ENCODE measurements around the gene AOPEP. TPM values are rescaled to one million over a fixed set of nuclear protein-coding genes. Genes with fewer than 3 reads are reported as not detected.

Gene AOPEP
- polyA plus RNA-seq, 6 donors from 2014 or later, result 5.2 to 11.8 (median 8.2) TPM

GRCh38 chr9:95047452-95048224, 321.1 kb downstream of the AOPEP start:
- Mint-ChIP-seq H3K9me3 (no peaks in the 10 kb centered on the region), H3K4me3 (peak overlapping the region; percentile 35 to 85 (median 59)), H3K27ac (no peak overlapping the region), H3K36me3 (peaks cover 0 to 10% of the 10 kb centered on the region in 2 donors), H3K4me1 (peaks cover 4 to 7% (median 6%) of the 10 kb centered on the region in 3 donors), H3K27me3 (peaks cover 12 to 21% (median 15%) of the 10 kb centered on the region in 3 donors)
- ATAC-seq (ENCODE audit: low read depth in 2 of 2), result no peak
- DNase-seq, result no peak

GRCh38 chr9:95048225-95049087, 322.0 kb downstream of the AOPEP start:
- H3K4me1 Mint-ChIP-seq, result peaks cover 4 to 7% (median 6%) of the 10 kb centered on the region in 3 donors
- H3K9me3 Mint-ChIP-seq, result peaks cover 0 to 2% (median 0%) of the 10 kb centered on the region in 7 donors
- H3K36me3 Mint-ChIP-seq, result peaks cover 0 to 10% of the 10 kb centered on the region in 2 donors
- DNase-seq (peak; percentile 34), ATAC-seq (ENCODE audit: low read depth in 2 of 2) (peak; percentile 89 to 94)
- peak overlapping the region in 2 of 6 donors; percentile 21 to 66 for H3K27ac Mint-ChIP-seq
- peak overlapping the region; percentile 69 to 90 (median 80) for H3K4me3 Mint-ChIP-seq
- H3K27me3 Mint-ChIP-seq, result peaks cover 12 to 21% (median 15%) of the 10 kb centered on the region in 3 donors

GRCh38 chr9:95049761-95050160, 323.3 kb downstream of the AOPEP start:
- Mint-ChIP-seq H3K4me3 (no peak overlapping the region), H3K27ac (no peak overlapping the region), H3K4me1 (peaks cover 4 to 7% (median 6%) of the 10 kb centered on the region in 3 donors)

GRCh38 chr9:95053611-95054570, 327.4 kb downstream of the AOPEP start:
- Mint-ChIP-seq H3K27me3 (peaks cover under 1 to 10% (median 6%) of the 10 kb centered on the region in 3 donors), H3K27ac (no peak overlapping the region), H3K4me3 (no peak overlapping the region), H3K4me1 (peaks cover 2 to 5% (median 3%) of the 10 kb centered on the region in 3 donors), H3K9me3 (peaks cover 0 to 2% (median 0%) of the 10 kb centered on the region in 7 donors), H3K36me3 (no peaks in the 10 kb centered on the region)
- no peak for ATAC-seq (ENCODE audit: low read depth in 2 of 2)
- DNase-seq, result no peak

More at GRCh38 chr9:95049761-95050160, 323.3 kb downstream of the AOPEP start:
- DNase-seq (no peak), ATAC-seq (ENCODE audit: low read depth in 2 of 2) (no peak)
- Mint-ChIP-seq H3K36me3 (peaks cover 0 to 3% of the 10 kb centered on the region in 2 donors), H3K9me3 (peaks cover 0 to 2% (median 0%) of the 10 kb centered on the region in 7 donors), H3K27me3 (peaks cover 8 to 19% (median 15%) of the 10 kb centered on the region in 3 donors)

GRCh38 chr9:95055334-95055850, 328.9 kb downstream of the AOPEP start:
- Mint-ChIP-seq H3K9me3 (peaks cover 0 to 2% (median 0%) of the 10 kb centered on the region in 7 donors), H3K4me1 (peaks cover 0 to 3% (median 0%) of the 10 kb centered on the region in 3 donors), H3K4me3 (no peak overlapping the region), H3K27ac (no peak overlapping the region), H3K36me3 (no peaks in the 10 kb centered on the region), H3K27me3 (peaks cover 0 to 5% (median 0%) of the 10 kb centered on the region in 3 donors)
- no peak for ATAC-seq (ENCODE audit: low read depth in 2 of 2)
- DNase-seq, result no peak

GRCh38 chr9:95055851-95056551, 329.5 kb downstream of the AOPEP start:
- ATAC-seq (ENCODE audit: low read depth in 2 of 2), result no peak
- H3K27me3 Mint-ChIP-seq, result no peaks in the 10 kb centered on the region
- H3K9me3 Mint-ChIP-seq, result peaks cover 0 to 2% (median 0%) of the 10 kb centered on the region in 7 donors
- H3K36me3 Mint-ChIP-seq, result no peaks in the 10 kb centered on the region
- peak overlapping the region in 1 of 6 donors; percentile 54 for H3K27ac Mint-ChIP-seq
- no peak overlapping the region for H3K4me3 Mint-ChIP-seq
- peaks cover 0 to 3% (median 0%) of the 10 kb centered on the region in 3 donors for H3K4me1 Mint-ChIP-seq
- DNase-seq, result no peak

GRCh38 chr9:95057101-95057500, 330.6 kb downstream of the AOPEP start:
- H3K9me3 Mint-ChIP-seq, result peaks cover 0 to 2% (median 0%) of the 10 kb centered on the region in 7 donors
- ATAC-seq (ENCODE audit: low read depth in 2 of 2) (no peak), DNase-seq (no peak)
- no peak overlapping the region for H3K27ac Mint-ChIP-seq
- peaks cover 0 to 4% (median 3%) of the 10 kb centered on the region in 3 donors for H3K4me1 Mint-ChIP-seq
- no peaks in the 10 kb centered on the region for H3K27me3 Mint-ChIP-seq
- peak overlapping the region in 1 of 8 donors; percentile 15 for H3K4me3 Mint-ChIP-seq
- H3K36me3 Mint-ChIP-seq, result peaks cover 0 to 5% of the 10 kb centered on the region in 2 donors

GRCh38 chr9:95058121-95058785, 331.8 kb downstream of the AOPEP start:
- peak overlapping the region in 1 of 8 donors; percentile 1 for H3K4me3 Mint-ChIP-seq

GRCh38 chr9:95058795-95059386, 332.4 kb downstream of the AOPEP start:
- no peak for DNase-seq
- ATAC-seq (ENCODE audit: low read depth in 2 of 2), result no peak
- no peaks in the 10 kb centered on the region for H3K27me3 Mint-ChIP-seq
- no peak overlapping the region for H3K4me3 Mint-ChIP-seq
- H3K4me1 Mint-ChIP-seq, result peaks cover 0 to 5% (median 3%) of the 10 kb centered on the region in 3 donors
- no peaks in the 10 kb centered on the region for H3K9me3 Mint-ChIP-seq
- H3K27ac Mint-ChIP-seq, result peak overlapping the region in 3 of 6 donors; percentile 35 to 66 (median 47)
- peaks cover 9 to 15% of the 10 kb centered on the region in 2 donors for H3K36me3 Mint-ChIP-seq

More at GRCh38 chr9:95058121-95058785, 331.8 kb downstream of the AOPEP start:
- Mint-ChIP-seq H3K4me1 (peaks cover 0 to 5% (median 3%) of the 10 kb centered on the region in 3 donors), H3K27ac (peak overlapping the region in 2 of 6 donors; percentile 35 to 66), H3K9me3 (no peaks in the 10 kb centered on the region), H3K36me3 (peaks cover 2 to 9% of the 10 kb centered on the region in 2 donors), H3K27me3 (no peaks in the 10 kb centered on the region)
- no peak for ATAC-seq (ENCODE audit: low read depth in 2 of 2)
- DNase-seq, result no peak

GRCh38 chr9:95060234-95060633, 333.7 kb downstream of the AOPEP start:
- Mint-ChIP-seq H3K4me3 (no peak overlapping the region), H3K4me1 (peaks cover 0 to 5% (median 3%) of the 10 kb centered on the region in 3 donors), H3K36me3 (peaks cover 9 to 15% of the 10 kb centered on the region in 2 donors), H3K27me3 (no peaks in the 10 kb centered on the region), H3K9me3 (no peaks in the 10 kb centered on the region), H3K27ac (no peak overlapping the region)
- no peak for ATAC-seq (ENCODE audit: low read depth in 2 of 2)
- no peak for DNase-seq

GRCh38 chr9:95060916-95061315, 334.4 kb downstream of the AOPEP start:
- H3K36me3 Mint-ChIP-seq, result peaks cover 9 to 15% of the 10 kb centered on the region in 2 donors
- ATAC-seq (ENCODE audit: low read depth in 2 of 2), result no peak
- DNase-seq, result no peak
- H3K4me3 Mint-ChIP-seq, result no peak overlapping the region
- peaks cover 0 to 5% (median 3%) of the 10 kb centered on the region in 3 donors for H3K4me1 Mint-ChIP-seq
- H3K27ac Mint-ChIP-seq, result peak overlapping the region in 1 of 6 donors; percentile 57
- H3K9me3 Mint-ChIP-seq, result no peaks in the 10 kb centered on the region
- H3K27me3 Mint-ChIP-seq, result no peaks in the 10 kb centered on the region
